VCaP (cell line): ENCODE results near the gene DISC1.
A peak's percentile ranks its signal among the peaks of the same experiment; 100 is the strongest.

Experiments used
- H3K27ac ChIP-seq: fragments of 450-650 bp; 2 replicates; pipeline ENCODE4 v1.5.1; 2017
- CTCF ChIP-seq: fragments of 450-650 bp; conservative IDR thresholded peaks from 2 replicates; pipeline ENCODE4 v1.5.1; 2017; ENCODE audit warnings: mild to moderate bottlenecking, moderate library complexity

The DISC1 gene

GRCh38 chr1:231719485-231720183 is 93.0 kb downstream of the DISC1 start:
- TF ChIP-seq CTCF = no peak
- H3K27ac ChIP-seq = peak overlapping the region; percentile 90

- no peak for TF ChIP-seq CTCF
- H3K27ac ChIP-seq = peak overlapping the region; percentile 90
Measured at GRCh38 chr1:231720652-231721325, 94.2 kb downstream of the DISC1 start.

GRCh38 chr1:231721436-231721835 is 94.8 kb downstream of the DISC1 start:
- peak overlapping the region; percentile 90 for H3K27ac ChIP-seq
- TF ChIP-seq CTCF = no peak

DNA sequence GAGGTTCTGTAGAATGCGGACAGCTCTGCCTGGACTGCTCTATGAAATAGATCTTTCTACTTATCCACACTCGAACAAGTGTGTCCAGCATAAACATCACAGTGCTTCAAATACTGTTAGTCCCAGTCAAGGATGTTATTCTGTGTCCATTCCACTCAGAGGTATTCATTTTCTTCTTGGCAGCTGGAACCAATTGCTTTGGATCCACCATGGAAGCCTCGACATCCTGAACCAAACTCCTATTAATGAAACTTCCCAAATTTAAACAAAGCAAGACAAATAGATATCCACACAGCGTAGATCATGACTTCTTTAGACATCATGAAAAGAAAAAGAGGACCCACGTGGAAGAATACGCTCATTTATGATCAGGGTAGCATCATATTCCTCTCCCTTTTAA is 95.8 kb downstream of the DISC1 start:
- peak overlapping the region; percentile 90; the same call in 1 of the 2 replicates for H3K27ac ChIP-seq
- TF ChIP-seq CTCF = no peak

- H3K27ac ChIP-seq = no peak overlapping the region
Measured at GRCh38 chr1:231723146-231723545, 96.6 kb downstream of the DISC1 start.

GRCh38 chr1:231724041-231724440 is 97.5 kb downstream of the DISC1 start:
- no peak overlapping the region for H3K27ac ChIP-seq
- no peak for TF ChIP-seq CTCF

More at GRCh38 chr1:231723146-231723545, 96.6 kb downstream of the DISC1 start:
- TF ChIP-seq CTCF = no peak

GRCh38 chr1:231724876-231725647 is 98.5 kb downstream of the DISC1 start:
- H3K27ac ChIP-seq = no peak overlapping the region
- peak; percentile 23; the same call in 1 of the 2 replicates for TF ChIP-seq CTCF
